GM21515 (cell line): Measurements from ENCODE around the gene GADD45G.

ENCODE experiments used
- ATAC-seq: cut with Tn5 transposase; IDR thresholded peaks from one replicate; pipeline ENCODE4 v1.9.1; 2021; ENCODE audit not compliant: unreplicated experiment

The GADD45G gene

GRCh38 chr9:89629081-89629976 is 24.5 kb downstream of the GADD45G start:
- no peak for ATAC-seq

GRCh38 chr9:89630508-89630907 is 25.7 kb downstream of the GADD45G start:
- no peak for ATAC-seq

GRCh38 chr9:89631384-89631783 is 26.6 kb downstream of the GADD45G start:
- ATAC-seq, result no peak

- ATAC-seq, result no peak
Observed at GRCh38 chr9:89632192-89632733, 27.5 kb downstream of the GADD45G start.

GRCh38 chr9:89632736-89633135 is 27.9 kb downstream of the GADD45G start:
- no peak for ATAC-seq

GRCh38 chr9:89633404-89633803 is 28.6 kb downstream of the GADD45G start:
- ATAC-seq, result no peak

GRCh38 chr9:89633920-89634319 is 29.1 kb downstream of the GADD45G start:
- no peak for ATAC-seq

- no peak for ATAC-seq
Observed at GRCh38 chr9:89634995-89635742, 30.4 kb downstream of the GADD45G start.

GRCh38 chr9:89635816-89636215 is 31.0 kb downstream of the GADD45G start:
- ATAC-seq, result no peak

- no peak for ATAC-seq
Observed at GRCh38 chr9:89637787-89638186, 33.0 kb downstream of the GADD45G start.

- ATAC-seq, result no peak
Observed at GRCh38 chr9:89638359-89638758, 33.5 kb downstream of the GADD45G start.

- no peak for ATAC-seq
Observed at GRCh38 chr9:89638893-89639292, 34.1 kb downstream of the GADD45G start.

GRCh38 chr9:89639367-89639795 is 34.6 kb downstream of the GADD45G start:
- no peak for ATAC-seq

GRCh38 chr9:89639961-89640360 is 35.1 kb downstream of the GADD45G start:
- no peak for ATAC-seq

- ATAC-seq, result no peak
Observed at GRCh38 chr9:89640361-89640760, 35.5 kb downstream of the GADD45G start.

- no peak for ATAC-seq
Observed at GRCh38 chr9:89640801-89641200, 36.0 kb downstream of the GADD45G start.

GRCh38 chr9:89641980-89642379 is 37.2 kb downstream of the GADD45G start:
- ATAC-seq, result no peak

GRCh38 chr9:89642789-89643188 is 38.0 kb downstream of the GADD45G start:
- no peak for ATAC-seq

- no peak for ATAC-seq
Observed at GRCh38 chr9:89646189-89646939, 41.6 kb downstream of the GADD45G start.

- no peak for ATAC-seq
Observed at GRCh38 chr9:89647366-89648128, 42.7 kb downstream of the GADD45G start.
